AG04450 (cell line): ENCODE measurements around the gene RALGAPA1. TPM values are rescaled to one million over a fixed set of nuclear protein-coding genes. Genes with fewer than 3 reads are reported as not detected.
"Not testable (repeated sequence)": the region's sequence is repeated elsewhere in the genome, so short reads cannot be mapped to it uniquely, and the experiment has no call there.

Experiments used
- CTCF ChIA-PET: fragments of 300-600, 350-600 bp; formaldehyde crosslinking; extraction: SDS; loops from one replicate; lab custom pipeline; 2022; ENCODE audit warnings: antibody characterized with exemption, inconsistent platforms; lab: Charles Lee
- POLR2A ChIA-PET: fragments of 350-600 bp; formaldehyde crosslinking; extraction: SDS; loops from one replicate; lab custom pipeline; 2021; ENCODE audit warnings: antibody characterized with exemption, inconsistent platforms; lab: Yijun Ruan, JAX
- DNase-seq: peaks from one replicate; pipeline ENCODE4 v3.0.0-alpha.2; 2011; ENCODE audit warnings: low read depth, low spot score
- H3K27ac ChIP-seq: one replicate; pipeline ENCODE4 v1.5.1; 2012; ENCODE audit warnings: low read depth, low read length, control low read depth
- H3K27me3 ChIP-seq: one replicate; pipeline ENCODE4 v1.6.0; 2012; ENCODE audit warnings: low read length; ENCODE audit not compliant: control insufficient read depth, insufficient read depth
- H3K4me3 ChIP-seq: 2 replicates; pipeline ENCODE4 v1.5.1; 2011; ENCODE audit warnings: mild to moderate bottlenecking, low read depth, low read length, control low read depth
- H3K9me3 ChIP-seq: 2 replicates; pipeline ENCODE4 v1.5.1; 2012; ENCODE audit warnings: low read length; ENCODE audit not compliant: control insufficient read depth, insufficient read depth
- polyA plus RNA-seq: library from polyadenylated mRNA; depleted of rRNA; stranded (reverse); fragments of >200 nt; gene quantifications from 2 replicates; pipeline ENCODE4 v1.2.3, GENCODE V29; 2011
- TF ChIP-seq, protein P1 (sequence below): IDR thresholded peaks from 2 replicates; pipeline ENCODE4 v1.5.1; 2011; ENCODE audit warnings: low read depth, low read length, control low read depth, inconsistent platforms

RALGAPA1 gene
- polyA plus RNA-seq, 1 experiment: 9.7 TPM

DNA sequence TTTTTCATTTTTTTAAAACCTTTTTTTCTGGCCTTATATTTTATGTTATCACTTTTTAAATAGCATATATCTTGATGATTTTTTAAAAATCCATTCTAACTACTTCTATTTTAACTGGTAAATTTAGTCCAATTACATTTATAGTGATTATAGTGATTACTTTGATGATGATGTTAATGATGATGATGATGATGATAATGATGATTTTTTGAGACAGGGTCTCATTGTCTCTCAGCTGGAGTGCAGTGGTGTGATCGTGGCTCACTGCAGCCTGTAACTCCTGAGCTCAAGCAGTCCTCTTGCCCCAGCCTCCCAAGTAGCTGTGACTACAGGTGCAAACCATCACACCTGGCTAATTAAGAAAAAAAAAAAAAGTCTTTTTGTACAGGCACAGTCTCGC is 44.1 kb upstream of the RALGAPA1 start:
- Histone ChIP-seq H3K4me3 (no peak overlapping the region), H3K27ac (no peak overlapping the region), H3K27me3 (no peaks in the 10 kb centered on the region), H3K9me3 (no peaks in the 10 kb centered on the region)
- CTCF ChIA-PET: no interaction called here
- POLR2A ChIA-PET: no interaction called here
- DNase-seq: no peak
- TF ChIP-seq, protein P1, sequence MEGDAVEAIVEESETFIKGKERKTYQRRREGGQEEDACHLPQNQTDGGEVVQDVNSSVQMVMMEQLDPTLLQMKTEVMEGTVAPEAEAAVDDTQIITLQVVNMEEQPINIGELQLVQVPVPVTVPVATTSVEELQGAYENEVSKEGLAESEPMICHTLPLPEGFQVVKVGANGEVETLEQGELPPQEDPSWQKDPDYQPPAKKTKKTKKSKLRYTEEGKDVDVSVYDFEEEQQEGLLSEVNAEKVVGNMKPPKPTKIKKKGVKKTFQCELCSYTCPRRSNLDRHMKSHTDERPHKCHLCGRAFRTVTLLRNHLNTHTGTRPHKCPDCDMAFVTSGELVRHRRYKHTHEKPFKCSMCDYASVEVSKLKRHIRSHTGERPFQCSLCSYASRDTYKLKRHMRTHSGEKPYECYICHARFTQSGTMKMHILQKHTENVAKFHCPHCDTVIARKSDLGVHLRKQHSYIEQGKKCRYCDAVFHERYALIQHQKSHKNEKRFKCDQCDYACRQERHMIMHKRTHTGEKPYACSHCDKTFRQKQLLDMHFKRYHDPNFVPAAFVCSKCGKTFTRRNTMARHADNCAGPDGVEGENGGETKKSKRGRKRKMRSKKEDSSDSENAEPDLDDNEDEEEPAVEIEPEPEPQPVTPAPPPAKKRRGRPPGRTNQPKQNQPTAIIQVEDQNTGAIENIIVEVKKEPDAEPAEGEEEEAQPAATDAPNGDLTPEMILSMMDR: no peak

DNA sequence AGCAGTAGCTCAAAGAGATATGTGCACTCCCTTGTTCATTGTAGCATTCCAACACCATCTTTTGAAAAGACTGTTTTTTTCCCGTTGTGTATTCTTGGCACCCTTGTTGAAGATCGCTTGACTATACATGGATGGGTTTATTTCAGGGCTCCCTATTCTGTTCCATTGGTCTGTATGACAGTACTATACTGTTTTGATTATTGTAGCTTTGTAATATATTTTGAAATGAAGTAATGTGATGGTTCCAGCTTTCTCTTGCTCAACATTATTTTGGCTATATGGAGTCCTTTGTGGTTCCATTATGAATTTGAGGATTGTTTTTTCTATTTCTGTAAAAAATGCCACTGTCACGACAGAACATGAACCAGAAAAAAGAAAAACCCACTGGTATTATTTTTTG is 42.7 kb upstream of the RALGAPA1 start:
- TF ChIP-seq, protein P1: no peak
- no peak overlapping the region for H3K27ac ChIP-seq
- POLR2A ChIA-PET: no interaction called here
- H3K4me3 ChIP-seq: no peak overlapping the region
- CTCF ChIA-PET: no interaction called here
- H3K9me3 ChIP-seq: no peaks in the 10 kb centered on the region
- no peaks in the 10 kb centered on the region for H3K27me3 ChIP-seq
- DNase-seq: no peak

DNA sequence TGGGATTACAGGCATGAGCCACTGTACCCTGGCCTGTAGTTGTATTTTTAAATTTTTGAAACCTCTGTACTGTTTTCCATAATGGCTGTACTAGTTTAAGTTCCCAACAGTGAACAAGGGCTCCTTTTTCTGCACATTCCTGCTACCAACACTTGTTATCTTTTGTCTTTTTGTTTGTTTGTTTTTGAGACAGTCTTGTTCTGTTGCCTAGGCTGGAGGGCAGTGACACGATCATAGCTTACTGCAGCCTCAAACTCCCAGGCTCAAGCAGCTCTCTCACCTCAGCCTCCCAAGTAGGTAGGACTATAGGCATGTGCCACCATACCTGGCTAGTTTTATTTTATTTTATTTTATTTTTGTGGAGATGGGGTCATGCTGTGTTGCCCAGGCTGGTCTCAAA is 40.0 kb upstream of the RALGAPA1 start:
- ChIA-PET CTCF (no interaction called here), POLR2A (interaction anchor here (0.7 kb wide), 1 partner anchor 713 kb away, joined by 3 read pairs; no protein-coding TSS in a partner anchor)
- Histone ChIP-seq H3K4me3 (no peak overlapping the region), H3K27me3 (no peaks in the 10 kb centered on the region), H3K27ac (no peak overlapping the region), H3K9me3 (no peaks in the 10 kb centered on the region)
- DNase-seq: no peak
- TF ChIP-seq, protein P1: no peak

DNA sequence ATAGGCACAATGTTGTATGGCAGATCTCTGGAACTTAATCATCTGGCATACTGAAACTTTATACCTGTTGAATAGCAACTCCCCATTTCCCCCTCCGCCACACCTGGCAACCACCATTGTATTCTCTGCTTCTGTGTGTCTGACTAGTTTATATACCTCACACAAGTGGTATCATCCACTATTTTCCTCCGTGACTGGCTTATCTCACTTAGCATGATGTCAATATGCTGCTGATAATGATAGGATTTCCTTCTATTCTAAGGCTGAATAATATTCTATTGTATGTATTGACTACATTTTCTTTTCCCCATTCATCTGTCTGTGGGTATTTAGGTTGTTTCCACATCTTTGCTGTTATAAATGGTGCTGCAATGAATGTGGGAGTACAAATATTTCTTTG is 38.5 kb upstream of the RALGAPA1 start:
- no peak for DNase-seq
- ChIA-PET CTCF (no interaction called here), POLR2A (no interaction called here)
- H3K27me3 ChIP-seq: no peaks in the 10 kb centered on the region
- TF ChIP-seq, protein P1: no peak
- no peaks in the 10 kb centered on the region for H3K9me3 ChIP-seq
- no peak overlapping the region for H3K27ac ChIP-seq
- H3K4me3 ChIP-seq: no peak overlapping the region

DNA sequence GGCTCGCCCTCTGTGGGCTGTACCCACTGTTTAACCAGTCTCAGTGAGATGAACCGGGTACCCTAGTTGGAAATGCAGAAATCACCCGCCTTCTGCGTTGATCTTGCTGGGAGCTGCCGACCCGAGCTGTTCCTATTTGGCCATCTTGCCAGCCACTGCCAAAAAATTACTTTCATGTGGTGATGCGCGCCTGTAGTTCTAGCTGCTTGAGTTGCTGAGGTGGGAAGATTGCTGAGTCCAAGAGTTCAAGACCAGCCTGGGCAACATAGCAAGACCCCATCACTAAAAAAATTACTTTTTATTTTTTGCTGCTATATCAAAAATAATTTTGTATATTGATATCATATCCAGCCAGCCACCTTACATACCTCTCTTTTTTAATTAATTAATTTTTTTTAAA is 35.4 kb upstream of the RALGAPA1 start:
- TF ChIP-seq, protein P1: no peak
- no peak for DNase-seq
- no peaks in the 10 kb centered on the region for H3K27me3 ChIP-seq
- peaks cover 3% of the 10 kb centered on the region; the same call in 1 of the 2 replicates for H3K9me3 ChIP-seq
- POLR2A ChIA-PET: no interaction called here
- no peak overlapping the region for H3K27ac ChIP-seq
- H3K4me3 ChIP-seq: no peak overlapping the region
- CTCF ChIA-PET: no interaction called here

DNA sequence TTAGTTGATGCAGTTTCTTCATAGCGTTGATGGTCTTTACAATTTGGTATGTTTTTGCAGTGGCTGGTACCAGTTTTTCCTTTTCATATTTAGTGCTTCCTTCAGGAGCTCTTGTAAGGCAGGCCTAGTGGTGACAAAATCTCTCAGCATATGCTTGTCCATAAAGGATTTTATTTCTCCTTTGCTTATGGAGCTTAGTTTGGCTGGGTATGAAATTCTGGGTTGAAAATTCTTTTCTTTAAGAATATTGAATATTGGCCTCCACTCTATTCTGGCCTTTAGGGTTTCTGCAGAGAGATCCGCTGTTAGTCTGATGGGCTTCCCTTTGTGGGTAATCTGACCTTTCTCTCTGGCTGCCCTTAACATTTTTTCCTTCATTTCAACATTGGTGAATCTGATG is 33.1 kb upstream of the RALGAPA1 start:
- H3K27ac ChIP-seq, H3K27me3 ChIP-seq, POLR2A ChIA-PET, H3K4me3 ChIP-seq, H3K9me3 ChIP-seq, DNase-seq, CTCF ChIA-PET: not testable (repeated sequence)

DNA sequence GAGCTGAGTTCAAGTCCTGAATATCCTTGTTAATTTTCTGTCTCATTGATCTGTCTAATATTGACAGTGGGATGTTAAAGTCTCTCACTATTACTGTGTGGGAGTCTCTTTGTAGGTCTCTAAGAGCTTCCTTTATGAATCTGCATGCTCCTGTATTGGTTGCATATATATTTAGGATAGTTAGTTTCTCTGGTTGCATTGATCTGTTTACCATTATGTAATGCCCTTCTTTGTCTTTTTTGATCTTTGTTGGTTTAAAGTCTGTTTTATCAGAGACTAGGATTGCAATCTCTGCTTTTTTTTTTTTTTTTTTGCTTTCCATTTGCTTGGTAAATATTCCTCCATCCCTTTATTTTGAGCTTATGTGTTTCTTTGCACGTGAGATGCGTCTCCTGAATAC is 32.6 kb upstream of the RALGAPA1 start:
- DNase-seq, CTCF ChIA-PET, H3K4me3 ChIP-seq, H3K27me3 ChIP-seq, H3K9me3 ChIP-seq, H3K27ac ChIP-seq, POLR2A ChIA-PET: not testable (repeated sequence)
